ENCODE data around the gene DCLK1. TPM values are rescaled to one million over a fixed set of nuclear protein-coding genes. Genes with fewer than 3 reads are reported as not detected.

DCLK1 gene
- total and polyA plus RNA-seq, 10 of the 15 experiments (the other 5 are each of a cell fraction or from before 2014, with no cell fraction given) = not detected

- TF ChIP-seq, protein P1, sequence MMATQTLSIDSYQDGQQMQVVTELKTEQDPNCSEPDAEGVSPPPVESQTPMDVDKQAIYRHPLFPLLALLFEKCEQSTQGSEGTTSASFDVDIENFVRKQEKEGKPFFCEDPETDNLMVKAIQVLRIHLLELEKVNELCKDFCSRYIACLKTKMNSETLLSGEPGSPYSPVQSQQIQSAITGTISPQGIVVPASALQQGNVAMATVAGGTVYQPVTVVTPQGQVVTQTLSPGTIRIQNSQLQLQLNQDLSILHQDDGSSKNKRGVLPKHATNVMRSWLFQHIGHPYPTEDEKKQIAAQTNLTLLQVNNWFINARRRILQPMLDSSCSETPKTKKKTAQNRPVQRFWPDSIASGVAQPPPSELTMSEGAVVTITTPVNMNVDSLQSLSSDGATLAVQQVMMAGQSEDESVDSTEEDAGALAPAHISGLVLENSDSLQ (IDR thresholded peaks at IDR 0.05) = no peak
- no peak for TF ChIP-seq MXI1 (IDR thresholded peaks at IDR 0.05; ENCODE audit: low read depth, low read length)
- TF ChIP-seq CEBPZ (IDR thresholded peaks at IDR 0.05; ENCODE audit: low read depth, low read length) = no peak
- TF ChIP-seq NRF1 (conservative IDR thresholded peaks at IDR 0.05; ENCODE audit: low read depth, low read length) = no peak
- no peak for TF ChIP-seq HDGF (IDR thresholded peaks at IDR 0.05)
These were observed 146.3 kb downstream of the DCLK1 start (continued) for GRCh38 chr13:35984776-35985453.

DNA sequence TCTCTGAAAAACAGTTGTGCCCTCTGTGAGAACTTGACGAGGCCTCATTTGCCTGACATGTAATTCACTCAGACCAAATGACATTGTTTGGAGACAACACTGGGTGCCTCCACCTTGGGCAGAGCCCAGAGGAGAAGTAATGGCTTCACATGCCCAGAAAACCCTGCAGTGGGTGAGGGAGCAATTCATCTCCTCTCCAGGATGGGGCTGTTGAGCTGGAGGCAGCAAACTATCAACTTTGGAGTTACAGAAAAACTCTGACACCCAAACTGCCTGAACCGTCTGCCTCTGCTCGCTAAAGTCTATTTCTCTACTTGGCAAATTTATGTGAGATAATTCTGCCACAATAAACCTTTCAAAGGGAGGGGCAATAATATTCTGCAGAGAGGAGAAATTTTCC, 146.9 kb downstream of the DCLK1 start:
- Histone ChIP-seq H4K20me1 (ENCODE audit: control insufficient read depth, insufficient read depth) (no peaks in the 10 kb centered on the region), H3K9me3 (replicated peaks; ENCODE audit: control insufficient read depth, insufficient read depth, low read length) (no peaks in the 10 kb centered on the region), H3K4me3 (no peak overlapping the region), H2AFZ (ENCODE audit: control insufficient read depth, low read depth, low read length) (no peak overlapping the region), H3K27me3 (replicated peaks in 1 of 2; ENCODE audit: control insufficient read depth in 2 of 2, insufficient read depth in 2 of 2, low read length in 1 of 2) (no peaks in the 10 kb centered on the region), H3K9ac (ENCODE audit: control insufficient read depth, insufficient read depth, low read length) (no peak overlapping the region), H3K79me2 (ENCODE audit: control insufficient read depth, insufficient read depth, low read length) (no peaks in the 10 kb centered on the region), H3K36me3 (ENCODE audit: control insufficient read depth in 2 of 2, insufficient read depth in 2 of 2, low read length in 1 of 2) (no peaks in the 10 kb centered on the region), H3K4me2 (ENCODE audit: control insufficient read depth, insufficient read depth) (no peak overlapping the region), H3K4me1 (ENCODE audit: control insufficient read depth, insufficient read depth, low read length) (no peaks in the 10 kb centered on the region), H3K27ac (ENCODE audit: control insufficient read depth, insufficient read depth) (no peak overlapping the region)
- FAIRE-seq (no peak), DNase-seq (ENCODE audit: low read depth, low spot score) (no peak), ATAC-seq (no peak)
- ChIA-PET CTCF (no interaction called here), RAD21 (ENCODE audit: unreplicated experiment) (no interaction called here), SMC1A (ENCODE audit: uncharacterized antibody, unreplicated experiment) (no interaction called here), POLR2A (no interaction called here)
- intact Hi-C loops (cut with micrococcal nuclease; ENCODE audit: unreplicated experiment) = no loop called here
- WGBS (ENCODE audit: insufficient coverage, insufficient replicate concordance, low lambda C conversion rate, missing lambda C conversion rate) = 31% methylated on average over 3 of the region's 3 CpGs
- no TSS peak for BruUV-seq (replicated peaks)
- in situ Hi-C loops (cut with MboI) = no loop called here
- TF ChIP-seq YY1 (IDR thresholded peaks at IDR 0.05; ENCODE audit: low read depth, low read length) (no peak), NFYB (IDR thresholded peaks at IDR 0.05; ENCODE audit: insufficient read depth, low read depth, low read length) (no peak), NR2C2 (IDR thresholded peaks at IDR 0.05; ENCODE audit: borderline replicate concordance, control insufficient read depth, insufficient read length, low read depth) (no peak), TCF7 (IDR thresholded peaks at IDR 0.05; ENCODE audit: borderline replicate concordance) (no peak), BHLHE40 (IDR thresholded peaks at IDR 0.05; ENCODE audit: borderline replicate concordance in 1 of 2, low read depth in 2 of 2, low read length in 1 of 2) (no peak), FOXK2 (IDR thresholded peaks at IDR 0.05) (no peak), NR2F1 (conservative IDR thresholded peaks at IDR 0.05) (no peak), GATAD2B (conservative IDR thresholded peaks at IDR 0.05; ENCODE audit: low read depth) (no peak), HDGF (IDR thresholded peaks at IDR 0.05) (no peak), MYB (IDR thresholded peaks at IDR 0.05; ENCODE audit: borderline replicate concordance, low read depth, low read length) (no peak), SIX5 (IDR thresholded peaks at IDR 0.05; ENCODE audit: low read depth, low read length, severe bottlenecking) (no peak), MEF2A (IDR thresholded peaks at IDR 0.05; ENCODE audit: insufficient read depth, low read depth, low read length) (no peak), KDM1A (IDR thresholded peaks at IDR 0.05; ENCODE audit: borderline replicate concordance) (no peak)
